22Rv1 (cell line): ENCODE data around the gene NFU1.

ENCODE experiments used
- CTCF ChIP-seq: fragments of 450-650 bp; IDR thresholded peaks from 2 replicates; pipeline ENCODE4 v1.5.1; 2017; ENCODE audit warnings: mild to moderate bottlenecking
- ZFX ChIP-seq: fragments of 450-650 bp; IDR thresholded peaks from 2 replicates; pipeline ENCODE4 v1.6.1; 2017; ENCODE audit warnings: antibody characterized with exemption, borderline replicate concordance

GRCh38 chr2:69405306-69405705 is 31.9 kb downstream of the NFU1 start:
- no peak for TF ChIP-seq CTCF
- TF ChIP-seq ZFX = no peak
